Choroid plexus epithelial cell (primary cell): ENCODE results near the gene C1orf159.

Experiments used
- DNase-seq: peaks from one replicate; pipeline ENCODE4 v3.0.0-alpha.2; 2010; ENCODE audit warnings: low read depth
- H3K4me3 ChIP-seq: 2 replicates; pipeline ENCODE4 v1.5.1; 2011; ENCODE audit warnings: low read depth, mild to moderate bottlenecking, control low read depth, low read length, moderate library complexity
- TF ChIP-seq, protein P1 (sequence below): conservative IDR thresholded peaks from 2 replicates; pipeline ENCODE4 v1.5.1; 2011; ENCODE audit warnings: low read depth, mild to moderate bottlenecking, control low read depth, inconsistent platforms, low read length, moderate library complexity

Gene C1orf159

DNA sequence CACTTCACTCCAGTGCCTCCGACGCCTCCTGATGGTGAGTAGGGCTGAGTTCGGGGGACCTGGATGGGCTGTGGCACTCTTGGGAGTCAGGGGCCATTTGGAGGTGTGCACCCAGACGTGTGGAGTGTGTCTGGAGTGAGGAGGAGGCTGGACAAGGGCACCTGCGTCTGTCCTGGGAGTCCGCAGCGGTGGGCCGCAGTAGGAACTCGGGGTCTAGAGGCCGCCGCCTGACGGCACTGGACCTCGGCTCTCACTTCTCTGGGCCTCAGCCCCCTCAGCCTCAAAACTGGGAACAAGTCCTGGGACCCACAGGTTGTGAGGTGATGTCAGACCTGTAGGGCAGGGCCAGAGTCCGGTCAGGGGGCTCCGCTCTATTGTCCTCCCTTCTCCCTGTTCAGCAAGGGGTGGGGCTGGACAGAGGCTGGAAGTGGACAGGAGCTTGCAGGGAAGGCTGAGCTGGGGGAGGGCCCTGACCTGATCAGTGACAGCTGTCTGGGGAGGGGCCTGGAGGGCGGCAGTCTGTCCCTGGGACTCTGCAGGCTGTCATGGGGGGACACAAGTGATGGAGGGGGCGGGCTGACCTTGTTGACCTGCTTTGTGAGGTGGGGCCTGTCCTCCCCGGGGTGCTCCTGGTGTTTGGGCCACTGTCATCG lies 80.5 kb downstream of the C1orf159 start:
- no peak for DNase-seq
- H3K4me3 ChIP-seq: no peak overlapping the region
- TF ChIP-seq, protein P1, sequence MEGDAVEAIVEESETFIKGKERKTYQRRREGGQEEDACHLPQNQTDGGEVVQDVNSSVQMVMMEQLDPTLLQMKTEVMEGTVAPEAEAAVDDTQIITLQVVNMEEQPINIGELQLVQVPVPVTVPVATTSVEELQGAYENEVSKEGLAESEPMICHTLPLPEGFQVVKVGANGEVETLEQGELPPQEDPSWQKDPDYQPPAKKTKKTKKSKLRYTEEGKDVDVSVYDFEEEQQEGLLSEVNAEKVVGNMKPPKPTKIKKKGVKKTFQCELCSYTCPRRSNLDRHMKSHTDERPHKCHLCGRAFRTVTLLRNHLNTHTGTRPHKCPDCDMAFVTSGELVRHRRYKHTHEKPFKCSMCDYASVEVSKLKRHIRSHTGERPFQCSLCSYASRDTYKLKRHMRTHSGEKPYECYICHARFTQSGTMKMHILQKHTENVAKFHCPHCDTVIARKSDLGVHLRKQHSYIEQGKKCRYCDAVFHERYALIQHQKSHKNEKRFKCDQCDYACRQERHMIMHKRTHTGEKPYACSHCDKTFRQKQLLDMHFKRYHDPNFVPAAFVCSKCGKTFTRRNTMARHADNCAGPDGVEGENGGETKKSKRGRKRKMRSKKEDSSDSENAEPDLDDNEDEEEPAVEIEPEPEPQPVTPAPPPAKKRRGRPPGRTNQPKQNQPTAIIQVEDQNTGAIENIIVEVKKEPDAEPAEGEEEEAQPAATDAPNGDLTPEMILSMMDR: peak; percentile 18

DNA sequence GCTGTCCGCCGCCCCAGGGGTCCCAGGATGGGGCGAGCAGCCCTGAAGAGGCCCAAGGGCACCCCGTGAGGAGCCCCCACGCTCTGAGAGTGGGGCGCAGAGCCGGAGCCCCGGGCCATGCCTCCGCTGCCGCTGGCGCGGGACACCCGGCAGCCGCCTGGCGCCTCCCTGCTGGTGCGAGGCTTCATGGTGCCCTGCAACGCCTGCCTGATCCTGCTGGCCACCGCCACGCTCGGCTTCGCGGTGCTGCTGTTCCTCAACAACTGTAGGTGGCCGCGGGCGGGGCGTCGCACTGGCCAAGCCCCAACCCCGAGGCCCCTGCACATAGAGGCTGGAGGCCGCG lies 81.5 kb downstream of the C1orf159 start:
- no peak for DNase-seq
- TF ChIP-seq, protein P1: no peak
- H3K4me3 ChIP-seq: no peak overlapping the region

GRCh38 chr1:1033731-1034438 lies 82.0 kb downstream of the C1orf159 start:
- TF ChIP-seq, protein P1: no peak
- H3K4me3 ChIP-seq: peak overlapping the region; percentile 38
- DNase-seq: no peak

- H3K4me3 ChIP-seq: peak overlapping the region; percentile 52
- TF ChIP-seq, protein P1: peak; percentile 72
Measured at GRCh38 chr1:1033009-1033587, 82.8 kb downstream of the C1orf159 start.

GRCh38 chr1:1032424-1032823 lies 83.5 kb downstream of the C1orf159 start:
- TF ChIP-seq, protein P1: no peak
- DNase-seq: no peak
- H3K4me3 ChIP-seq: no peak overlapping the region

More at GRCh38 chr1:1033009-1033587, 82.8 kb downstream of the C1orf159 start:
- DNase-seq: peak; percentile 74
